GM20431 (cell line): ENCODE results near the gene PEX13.

Experiments
- in situ Hi-C: fragments of 300-500 bp; cut with MseI, MboI; formaldehyde crosslinking; loops from one replicate; pipeline ENCODE4 v1.15.0; 2020; ENCODE audit warnings: low sequenced_read_pairs; ENCODE audit not compliant: unreplicated experiment

Gene PEX13

DNA sequence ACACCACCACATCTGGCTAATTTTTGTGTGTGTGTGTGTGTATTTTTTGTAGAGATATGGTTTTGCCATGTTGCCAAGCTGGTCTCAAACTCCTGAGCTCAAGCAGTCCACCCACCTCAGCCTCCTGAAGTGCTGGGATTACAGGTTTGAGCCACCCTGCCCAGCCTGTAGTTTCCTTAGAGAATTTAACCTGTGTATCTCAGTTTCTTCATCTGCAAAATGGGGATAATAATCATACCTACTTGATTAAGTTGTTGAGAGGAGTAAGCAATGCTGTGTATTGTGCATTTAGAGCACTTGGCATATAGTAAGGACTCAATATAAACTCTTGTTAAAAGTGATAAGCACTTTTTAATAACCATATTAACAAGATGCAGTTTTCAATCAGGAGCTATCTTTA, 41.9 kb downstream of the PEX13 start:
- in situ Hi-C loops: no loop called here

DNA sequence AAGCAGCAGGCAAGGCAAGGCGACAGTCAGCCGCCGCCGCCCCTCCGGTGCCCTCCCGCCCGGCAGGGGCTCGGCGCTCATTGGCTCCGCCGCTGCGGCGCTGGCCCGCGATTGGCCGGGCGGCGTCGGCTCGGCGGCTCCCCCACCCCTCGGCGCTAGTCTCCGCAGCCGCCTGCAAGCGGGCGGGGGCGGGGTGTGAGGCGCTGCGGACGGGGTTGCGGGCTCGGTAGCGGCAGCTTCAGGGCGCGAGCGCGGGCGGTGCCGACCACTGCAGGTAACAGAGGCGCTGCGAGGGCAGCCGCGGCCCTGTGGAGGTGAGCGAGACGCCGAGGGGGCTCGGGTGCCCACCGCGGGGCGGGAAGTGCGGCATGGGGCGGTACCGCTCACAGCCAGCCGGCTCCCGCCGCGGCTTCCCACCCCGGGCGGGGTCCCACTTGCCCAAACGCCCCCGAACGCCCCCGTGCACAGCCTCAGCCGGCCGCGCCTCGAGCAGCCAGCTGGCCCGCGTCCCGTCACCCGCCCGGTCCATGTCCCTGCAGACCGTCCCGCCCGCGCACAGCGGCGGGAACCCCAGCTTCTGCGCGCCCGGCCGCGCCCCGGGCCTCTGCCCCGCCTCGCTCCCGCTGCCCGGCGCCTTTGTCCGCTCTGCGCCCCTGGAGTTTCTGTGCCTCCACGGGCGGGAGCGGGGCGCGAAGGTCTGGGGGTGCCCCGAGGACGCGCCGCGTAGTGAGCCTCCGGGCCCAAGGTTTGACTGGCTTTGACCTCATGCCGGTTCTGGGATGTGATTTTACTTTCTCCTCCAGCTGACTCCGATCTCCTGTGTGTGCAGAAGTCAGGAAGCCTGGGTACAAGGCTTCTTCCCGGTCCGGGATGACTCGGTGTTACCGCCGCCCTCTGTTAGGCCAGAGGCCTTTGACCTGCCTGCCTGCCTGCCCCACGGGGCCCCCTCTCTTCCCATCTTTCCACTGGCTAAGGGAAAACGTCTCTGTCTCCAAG, 48.5 kb downstream of the PEX13 start, which contains the start of gene SANBR:
Gene SANBR (plus strand): TSS at position 158 of the 996 bp plus-strand sequence. CDS start 4,480 bp downstream, outside the sequence.
- in situ Hi-C loops: no loop called here

DNA sequence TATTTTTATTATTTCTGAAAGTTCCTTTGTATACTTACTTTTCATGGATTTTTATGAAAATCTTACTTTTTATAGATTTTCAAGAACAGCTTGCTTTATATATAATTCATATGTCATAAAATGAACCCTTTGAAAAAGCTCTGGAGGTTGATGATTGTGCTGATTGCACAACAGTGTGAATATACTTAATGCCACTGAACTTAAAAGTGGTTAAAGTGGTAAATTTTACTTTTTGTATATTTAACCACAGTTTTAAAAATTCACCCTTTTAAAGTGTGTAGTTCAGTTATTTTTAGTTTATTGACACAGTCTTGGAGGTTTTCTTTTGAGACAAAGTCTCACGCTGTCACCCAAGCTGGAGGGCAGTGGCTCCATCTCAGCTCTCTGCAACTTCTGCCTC, 56.6 kb downstream of the PEX13 start:
- in situ Hi-C loops: no loop called here

GRCh38 chr2:61085883-61086282, 68.4 kb downstream of the PEX13 start:
- in situ Hi-C loops: no loop called here

- in situ Hi-C loops: no loop called here
Observed at GRCh38 chr2:61089797-61090196, 72.3 kb downstream of the PEX13 start.

DNA sequence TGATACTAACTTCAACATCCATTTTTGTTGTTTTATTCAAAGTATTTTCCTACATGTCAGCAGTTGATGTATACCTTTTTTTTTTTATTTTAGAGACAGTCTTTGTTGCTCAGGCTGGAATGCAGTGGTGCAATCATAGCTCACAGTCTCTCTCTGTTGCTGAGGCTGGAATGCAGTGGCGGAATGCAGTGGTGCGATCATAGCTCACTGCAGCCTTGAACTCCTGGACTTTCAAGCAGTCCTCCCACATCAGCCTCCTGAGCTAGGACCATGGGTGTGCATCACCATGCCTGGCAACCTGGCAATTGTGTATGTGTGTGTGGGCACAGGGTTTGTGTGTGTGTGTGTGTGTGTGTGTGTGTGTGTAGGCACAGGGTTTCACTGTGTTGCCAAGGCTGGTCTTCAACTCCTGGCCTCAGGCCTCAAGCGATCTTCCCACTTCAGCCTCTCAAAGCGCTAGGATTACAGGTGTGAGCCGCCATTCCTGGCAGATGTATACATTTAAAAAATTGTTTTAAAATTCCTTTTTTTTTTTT, 72.9 kb downstream of the PEX13 start:
- in situ Hi-C loops: no loop called here

- in situ Hi-C loops: no loop called here
Observed at GRCh38 chr2:61091485-61091884, 74.0 kb downstream of the PEX13 start.

DNA sequence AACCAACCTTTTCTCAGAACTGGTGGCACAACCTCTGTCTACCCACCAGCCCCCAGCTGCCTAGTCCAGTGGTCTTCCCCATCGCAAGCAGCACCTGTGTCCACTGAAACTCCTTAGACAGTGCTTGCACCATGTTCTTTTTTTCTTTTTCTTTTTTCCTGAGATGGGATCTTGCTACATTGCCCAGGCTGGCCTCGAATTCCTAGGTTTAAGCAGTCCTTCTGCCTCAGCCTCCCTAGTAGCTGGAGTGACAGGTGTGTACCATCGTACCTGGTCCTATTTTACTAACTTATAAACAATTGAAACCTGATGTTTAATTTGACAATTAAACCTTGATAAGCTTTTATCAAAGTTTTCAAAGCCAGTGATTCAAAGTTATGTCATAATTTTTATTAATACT, 78.9 kb downstream of the PEX13 start:
- in situ Hi-C loops: no loop called here

GRCh38 chr2:61100801-61101200, 83.3 kb downstream of the PEX13 start:
- in situ Hi-C loops: no loop called here
